COLO668 (cell line): Measurements from ENCODE around the gene CPZ.
"Not testable (repeated sequence)": the region's sequence is repeated elsewhere in the genome, so short reads cannot be mapped to it uniquely, and the experiment has no call there.

Source experiments
- DNase-seq: peaks from one replicate; lab custom pipeline; 2025; ENCODE audit not compliant: unreplicated experiment; lab: John Stamatoyannopoulos, UW

CPZ gene

GRCh38 chr4:8634773-8635172 is 42.2 kb downstream of the CPZ start:
- DNase-seq = not testable (repeated sequence)

GRCh38 chr4:8635897-8636554 is 43.5 kb downstream of the CPZ start:
- DNase-seq = not testable (repeated sequence)

DNA sequence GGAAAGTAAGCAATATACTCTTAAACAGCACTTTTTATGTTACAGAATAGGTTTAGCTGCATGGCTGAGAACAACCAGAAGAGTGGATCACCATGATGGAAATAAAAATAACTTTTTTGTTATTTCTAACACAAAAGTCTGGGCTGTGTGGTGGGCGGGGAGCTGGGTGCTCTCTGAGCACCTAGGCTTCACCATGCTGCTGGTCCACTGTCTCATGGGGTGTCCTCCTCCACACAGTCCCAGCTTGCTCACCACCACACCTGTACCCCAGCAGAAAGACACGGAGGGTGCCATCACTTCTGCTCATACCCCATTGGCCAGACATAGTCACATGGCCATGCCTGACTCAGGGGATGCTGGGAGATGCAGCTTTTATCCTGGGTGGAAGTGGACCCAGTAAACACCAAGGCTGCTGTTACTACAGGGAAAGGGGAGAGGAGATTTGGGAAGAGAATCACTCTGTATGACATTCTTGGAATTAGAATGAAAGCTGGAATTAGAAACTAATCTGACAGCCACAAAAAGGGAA is 45.0 kb downstream of the CPZ start:
- DNase-seq = no peak

- no peak for DNase-seq
Observed at GRCh38 chr4:8639021-8639420, 46.5 kb downstream of the CPZ start.

DNA sequence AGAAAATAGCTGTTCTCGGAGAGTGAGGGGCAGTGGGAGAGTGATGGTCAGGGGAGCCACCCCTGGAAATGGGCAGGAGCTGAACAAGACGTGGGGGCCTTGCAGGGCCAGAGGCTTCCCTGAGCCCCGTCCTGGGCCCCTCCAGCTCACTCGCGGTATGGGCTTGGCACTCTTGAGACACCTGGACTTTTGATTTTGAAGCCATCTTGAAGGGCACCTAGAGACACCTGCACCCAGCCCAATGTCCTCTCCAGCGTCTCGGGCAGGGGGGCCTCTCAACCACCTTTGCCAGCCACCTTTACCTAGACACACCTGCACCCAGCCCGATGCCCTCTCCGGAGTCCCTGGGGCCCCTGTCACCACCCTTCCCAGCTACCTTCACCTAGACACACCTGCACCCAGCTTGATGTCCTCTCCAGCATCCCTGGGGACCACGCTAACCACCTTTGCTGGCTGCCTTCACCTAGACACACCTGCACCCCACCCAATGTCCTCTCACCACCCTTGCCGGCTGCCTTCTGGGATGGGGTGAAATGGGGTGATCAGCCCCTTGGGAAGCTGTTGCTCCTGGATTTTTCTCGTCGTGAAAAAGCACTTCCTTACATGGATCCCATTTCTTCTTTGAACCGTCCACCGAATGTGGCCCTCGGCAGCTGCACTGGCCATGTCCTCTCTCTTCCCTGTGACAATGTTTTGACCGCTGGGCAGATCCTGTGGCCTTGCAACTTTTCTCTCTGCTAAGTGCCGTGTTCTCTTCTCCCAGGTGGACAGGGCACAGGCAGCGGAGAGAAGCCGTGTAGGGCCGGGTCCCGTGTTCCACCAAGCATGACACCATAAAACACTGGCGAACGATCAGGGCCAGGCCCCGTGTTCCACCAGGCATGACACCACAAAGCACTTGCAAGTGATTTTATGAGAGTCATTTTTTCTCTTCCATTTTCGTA is 47.5 kb downstream of the CPZ start:
- no peak for DNase-seq

GRCh38 chr4:8640816-8641215 is 48.3 kb downstream of the CPZ start:
- no peak for DNase-seq

GRCh38 chr4:8641256-8641655 is 48.7 kb downstream of the CPZ start:
- no peak for DNase-seq

GRCh38 chr4:8641931-8642650 is 49.5 kb downstream of the CPZ start:
- no peak for DNase-seq

GRCh38 chr4:8642651-8643321 is 50.2 kb downstream of the CPZ start:
- DNase-seq = no peak

DNA sequence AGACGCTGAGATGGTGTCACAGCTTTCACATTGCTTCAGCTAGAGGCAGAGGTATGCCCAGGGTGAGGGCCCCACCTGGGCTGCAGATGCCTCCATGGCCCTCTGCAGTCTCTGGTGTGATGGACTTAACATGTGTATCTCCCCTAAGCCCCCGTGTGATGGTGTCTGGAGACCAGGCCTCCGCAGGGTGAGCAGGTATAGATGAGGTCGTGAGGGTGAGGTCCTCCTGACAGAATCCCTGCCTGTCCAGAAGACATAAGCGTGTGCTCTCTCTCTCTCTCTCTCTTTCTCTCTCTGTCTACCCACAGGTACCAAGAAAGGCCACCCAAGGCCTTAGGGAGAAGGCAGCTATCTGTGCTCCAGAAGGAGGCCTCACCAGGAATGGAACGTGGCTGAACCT is 50.9 kb downstream of the CPZ start:
- DNase-seq = no peak

GRCh38 chr4:8643986-8644385 is 51.4 kb downstream of the CPZ start:
- DNase-seq = no peak

DNA sequence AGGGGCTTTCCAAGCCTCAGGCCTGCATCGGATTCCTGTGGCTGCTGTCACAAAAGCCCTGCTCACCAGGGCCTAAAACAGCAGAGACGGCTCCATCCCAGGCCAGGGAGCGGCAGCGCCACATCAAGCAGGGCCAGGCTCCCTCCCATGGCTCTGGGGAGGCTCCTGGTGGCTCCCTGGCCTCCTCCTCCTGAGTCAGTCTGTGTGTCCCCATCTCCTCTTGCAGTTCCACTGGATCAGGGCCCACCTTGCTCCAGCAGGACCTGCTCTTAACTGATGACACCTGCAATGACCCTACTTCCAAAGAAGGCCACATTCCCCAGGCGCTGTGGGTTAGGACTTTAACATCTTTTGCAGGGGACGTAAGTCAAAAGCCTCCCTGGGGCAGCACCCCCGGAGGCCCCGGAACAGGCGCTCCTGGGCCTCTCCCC is 51.9 kb downstream of the CPZ start:
- no peak for DNase-seq

DNA sequence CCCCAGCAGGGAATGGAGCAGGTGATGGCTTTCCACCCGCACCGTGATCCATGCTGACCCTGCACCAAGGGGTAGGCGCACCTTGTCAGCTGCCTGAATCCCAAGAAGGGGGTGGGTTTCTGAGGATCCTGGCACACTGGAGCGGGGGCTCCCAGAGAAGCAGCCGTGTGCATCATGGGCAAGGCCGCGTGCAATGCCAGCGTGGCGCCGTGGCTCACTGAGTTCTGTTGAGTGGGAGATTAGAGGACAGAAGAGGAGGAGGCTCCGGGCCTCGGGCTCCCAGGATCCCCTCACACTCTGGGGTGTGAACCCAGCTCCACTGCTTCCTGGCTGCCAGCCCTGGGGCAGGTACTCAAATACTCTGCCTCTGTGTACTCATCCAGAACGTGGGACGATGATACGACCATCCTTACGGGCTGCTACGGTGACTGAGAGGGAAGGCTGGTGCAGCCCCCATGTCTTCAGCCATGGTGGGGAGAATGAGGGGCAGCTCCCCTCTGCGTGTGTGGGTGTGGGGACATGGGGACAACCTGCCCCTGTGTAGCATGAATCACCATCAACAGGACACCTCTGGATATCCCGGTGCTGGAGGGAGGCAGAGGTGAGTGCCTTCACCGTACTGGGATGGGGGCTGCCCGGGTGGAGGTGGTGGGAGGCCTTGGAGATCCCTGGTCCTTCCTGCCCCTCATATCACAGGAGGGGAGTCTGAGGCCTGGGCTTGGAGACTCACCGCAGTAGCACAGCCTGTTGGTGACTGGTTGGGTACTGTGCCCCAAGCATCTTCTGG is 52.6 kb downstream of the CPZ start:
- DNase-seq = no peak

- no peak for DNase-seq
Observed at GRCh38 chr4:8645753-8646124, 53.2 kb downstream of the CPZ start.

DNA sequence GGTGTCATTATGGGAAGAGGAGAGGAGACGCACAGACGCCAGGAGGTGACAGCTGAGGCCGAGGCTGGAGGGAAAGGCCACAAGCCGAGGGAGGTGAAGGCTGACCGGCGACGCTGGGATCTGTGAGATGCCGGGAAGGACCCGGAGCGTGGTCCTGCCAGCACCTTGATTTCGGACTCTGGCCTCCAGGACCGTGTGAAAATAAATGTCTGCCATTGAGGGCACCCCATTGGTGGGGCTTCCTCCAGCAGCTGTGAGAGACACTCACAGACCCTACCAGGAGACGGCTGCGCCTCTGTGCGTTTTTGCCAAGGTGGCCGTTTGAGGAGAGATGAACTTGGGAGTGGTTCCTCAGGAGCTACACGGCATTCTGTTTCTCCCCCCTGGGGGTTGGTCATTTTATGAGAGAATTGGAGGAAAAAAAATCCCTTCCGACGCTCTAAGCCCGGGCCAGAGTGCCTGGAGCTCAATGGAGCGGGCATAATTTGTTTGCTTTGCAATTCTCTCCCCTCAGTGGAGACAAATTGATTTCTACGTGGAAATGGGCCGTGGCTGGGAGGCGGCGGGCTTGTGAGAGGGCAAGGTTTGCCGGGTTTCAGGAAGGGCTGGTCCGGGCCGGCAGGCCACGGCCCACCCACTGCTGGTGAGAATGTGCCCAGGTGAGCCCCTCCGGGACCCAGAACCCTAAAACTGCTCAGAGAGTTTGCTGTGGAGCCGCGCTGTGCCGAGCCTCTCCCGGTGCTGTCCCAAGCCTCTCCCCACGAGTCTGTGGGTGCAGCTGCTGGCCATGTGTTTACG is 53.9 kb downstream of the CPZ start:
- no peak for DNase-seq

DNA sequence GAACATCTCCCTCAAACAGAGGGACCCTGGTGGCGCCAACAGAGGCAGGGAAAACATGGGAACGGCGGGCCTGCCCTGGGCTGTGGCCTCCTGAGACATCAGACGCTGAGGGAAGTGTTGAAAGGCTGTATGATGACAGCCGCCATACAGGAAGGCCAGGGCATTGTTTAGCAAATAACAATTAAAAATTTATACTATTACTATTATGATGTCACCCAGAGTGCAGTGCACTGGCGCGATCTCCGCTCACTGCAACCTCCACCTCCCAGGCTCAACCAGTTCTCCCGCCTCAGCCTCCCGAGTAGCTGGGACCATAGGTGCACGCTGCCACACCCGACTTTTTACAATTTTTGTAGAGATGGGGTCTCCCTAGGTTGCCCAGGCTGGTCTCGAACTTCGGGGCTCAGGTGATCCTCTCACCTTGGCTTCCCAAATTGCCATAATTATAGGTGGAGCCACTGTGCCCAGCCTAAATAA is 54.6 kb downstream of the CPZ start:
- no peak for DNase-seq

DNA sequence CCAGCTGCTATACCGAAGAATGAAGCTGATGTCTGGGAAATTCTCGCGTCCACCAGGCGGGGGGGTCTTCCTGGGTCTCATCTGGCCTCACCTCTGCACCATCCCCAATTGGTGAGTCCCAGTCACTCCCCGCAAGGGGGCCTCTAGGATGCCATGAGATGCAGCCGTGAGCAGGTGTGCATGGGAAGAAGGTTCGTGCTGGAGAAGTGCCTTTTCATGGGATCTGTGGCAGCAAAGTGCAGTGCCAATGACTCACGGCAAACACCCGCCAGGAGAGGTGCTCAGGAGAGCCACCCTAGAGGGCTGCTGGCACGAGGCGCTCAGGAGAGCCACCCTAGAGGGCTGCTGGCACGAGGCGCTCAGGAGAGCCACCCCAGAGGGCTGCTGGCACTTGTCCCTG is 55.1 kb downstream of the CPZ start:
- no peak for DNase-seq

DNA sequence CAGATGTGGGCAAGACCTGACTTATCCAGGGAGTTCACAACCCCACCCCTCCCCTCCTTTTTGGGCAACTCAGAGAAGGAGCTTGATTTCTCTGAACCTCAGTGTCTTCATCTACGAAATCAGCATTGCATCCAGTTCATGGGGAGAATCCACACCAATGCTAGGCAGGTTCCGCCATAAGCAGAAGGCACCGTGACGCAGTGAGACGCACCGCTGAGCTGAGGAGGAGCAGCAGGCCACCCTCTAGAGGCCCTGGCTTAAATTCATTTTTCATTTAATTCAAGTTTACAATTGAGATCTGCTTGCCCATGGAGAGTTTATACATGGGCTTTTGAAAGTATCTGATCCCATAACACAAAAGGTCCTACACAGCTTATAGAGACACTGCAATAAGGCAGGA is 55.7 kb downstream of the CPZ start:
- no peak for DNase-seq
